H9 (cell line): Measurements from ENCODE around the gene C2orf49. TPM values are rescaled to one million over a fixed set of nuclear protein-coding genes. Genes with fewer than 3 reads are reported as not detected.

Experiments
- DNase-seq: peaks from one replicate; pipeline ENCODE4 v3.0.0-alpha.2; 2017
- H2AFZ ChIP-seq: one replicate; pipeline ENCODE4 v1.6.1; 2013; ENCODE audit warnings: mild to moderate bottlenecking, low read length, control low read depth, moderate library complexity
- H2AK5ac ChIP-seq: 2 replicates; pipeline ENCODE4 v1.6.1; 2013; ENCODE audit warnings: low read length, control low read depth, mixed read lengths; ENCODE audit not compliant: insufficient read length
- H2BK120ac ChIP-seq: one replicate; pipeline ENCODE4 v1.6.1; 2013; ENCODE audit warnings: low read depth, mild to moderate bottlenecking, low read length, control low read depth, inconsistent platforms; ENCODE audit not compliant: poor library complexity, severe bottlenecking
- H2BK12ac ChIP-seq: 2 replicates; pipeline ENCODE4 v1.6.1; 2013; ENCODE audit warnings: low read length, control low read depth, mixed read lengths, low read depth; ENCODE audit not compliant: insufficient read length
- H2BK15ac ChIP-seq: 2 replicates; pipeline ENCODE4 v1.6.1; 2013; ENCODE audit warnings: low read depth, low read length, control low read depth
- H2BK20ac ChIP-seq: one replicate; pipeline ENCODE4 v1.6.1; 2013; ENCODE audit warnings: low read depth, mild to moderate bottlenecking, low read length, control low read depth, inconsistent platforms; ENCODE audit not compliant: poor library complexity, severe bottlenecking
- H2BK5ac ChIP-seq: 2 replicates; pipeline ENCODE4 v1.6.1; 2013; ENCODE audit warnings: low read length, control low read depth, mixed read lengths; ENCODE audit not compliant: insufficient read length
- H3K14ac ChIP-seq: 2 replicates; pipeline ENCODE4 v1.6.1; 2013; ENCODE audit warnings: low read length, control low read depth; ENCODE audit not compliant: insufficient read depth
- H3K18ac ChIP-seq: 2 replicates; pipeline ENCODE4 v1.6.1; 2013; ENCODE audit warnings: low read depth, mild to moderate bottlenecking, mixed read lengths, low read length, control low read depth; ENCODE audit not compliant: insufficient read length
- H3K23ac ChIP-seq: 2 replicates; pipeline ENCODE4 v1.6.1; 2013; ENCODE audit warnings: low read length, control low read depth, mixed read lengths, low read depth; ENCODE audit not compliant: insufficient read length
- H3K23me2 ChIP-seq: 2 replicates; pipeline ENCODE4 v1.6.1; 2013; ENCODE audit warnings: low read depth, mild to moderate bottlenecking, mixed read lengths, low read length, control low read depth; ENCODE audit not compliant: insufficient read length, poor library complexity, severe bottlenecking
- H3K27ac ChIP-seq: 2 replicates; pipeline ENCODE4 v1.5.1; 2013; ENCODE audit warnings: low read length, control low read depth, mixed read lengths, low read depth; ENCODE audit not compliant: insufficient read length
- H3K27me3 ChIP-seq: 2 replicates; pipeline ENCODE4 v1.6.1; 2013; ENCODE audit warnings: low read length, control low read depth, inconsistent platforms; ENCODE audit not compliant: insufficient read depth
- H3K4ac ChIP-seq: 2 replicates; pipeline ENCODE4 v1.6.1; 2013; ENCODE audit warnings: low read depth, mild to moderate bottlenecking, control low read depth, inconsistent platforms, low read length, moderate library complexity
- H3K4me1 ChIP-seq: 2 replicates; pipeline ENCODE4 v1.6.1; 2013; ENCODE audit warnings: low read length, control low read depth, inconsistent platforms; ENCODE audit not compliant: insufficient read depth
- H3K4me2 ChIP-seq: 2 replicates; pipeline ENCODE4 v1.6.1; 2013; ENCODE audit warnings: low read length, control low read depth, mixed read lengths; ENCODE audit not compliant: insufficient read length, insufficient read depth
- H3K56ac ChIP-seq: 2 replicates; pipeline ENCODE4 v1.6.1; 2013; ENCODE audit warnings: low read depth, mild to moderate bottlenecking, mixed read lengths, low read length, control low read depth; ENCODE audit not compliant: insufficient read length
- H3K79me1 ChIP-seq: 2 replicates; pipeline ENCODE4 v1.6.1; 2013; ENCODE audit warnings: low read depth, mild to moderate bottlenecking, moderate library complexity, low read length, control low read depth, inconsistent platforms; ENCODE audit not compliant: insufficient read depth, poor library complexity, severe bottlenecking
- H3K79me2 ChIP-seq: 2 replicates; pipeline ENCODE4 v1.6.1; 2013; ENCODE audit warnings: low read length, control low read depth, inconsistent platforms; ENCODE audit not compliant: insufficient read depth
- H3K9ac ChIP-seq: 2 replicates; pipeline ENCODE4 v1.6.1; 2013; ENCODE audit warnings: low read length, control low read depth, mixed read lengths; ENCODE audit not compliant: insufficient read length; ENCODE audit errors: extremely low read depth
- H3K9me3 ChIP-seq: one replicate; pipeline ENCODE4 v1.6.1; 2013; ENCODE audit warnings: low read depth, low read length, inconsistent platforms; ENCODE audit not compliant: control insufficient read depth
- H3T11ph ChIP-seq: one replicate; pipeline ENCODE4 v1.6.1; 2013; ENCODE audit warnings: mild to moderate bottlenecking, low read length, control low read depth, inconsistent platforms
- H4K20me1 ChIP-seq: one replicate; pipeline ENCODE4 v1.6.1; 2013; ENCODE audit not compliant: control insufficient read depth, insufficient read length, insufficient read depth
- H4K5ac ChIP-seq: 2 replicates; pipeline ENCODE4 v1.6.1; 2013; ENCODE audit warnings: low read depth, mild to moderate bottlenecking, mixed read lengths, low read length, control low read depth; ENCODE audit not compliant: insufficient read length
- H4K8ac ChIP-seq: replicated peaks from 2 replicates; pipeline ENCODE4 v1.6.1; 2013; ENCODE audit warnings: low read length, control low read depth, mixed read lengths, low read depth; ENCODE audit not compliant: insufficient read length
- H4K91ac ChIP-seq: 2 replicates; pipeline ENCODE4 v1.6.1; 2013; ENCODE audit warnings: low read depth, mild to moderate bottlenecking, moderate library complexity, mixed read lengths, low read length, control low read depth; ENCODE audit not compliant: insufficient read length
- H3K27ac Mint-ChIP-seq, 3 experiments: 2 replicates in 2 of 3; 3 replicates in 1 of 3; pipeline ENCODE4 v1.8.0; 2020 to 2021; ENCODE audit warnings: mixed read lengths in 3 of 3, mild to moderate bottlenecking in 1 of 3, moderate library complexity in 1 of 3
- H3K27me3 Mint-ChIP-seq: 2 replicates; pipeline ENCODE4 v1.8.0; 2021; ENCODE audit warnings: low read depth, mild to moderate bottlenecking, moderate library complexity, mixed read lengths
- H3K36me3 Mint-ChIP-seq, 3 experiments: 2 replicates in 2 of 3; 3 replicates in 1 of 3; pipeline ENCODE4 v1.8.0; 2020 to 2021; ENCODE audit warnings: low read depth in 3 of 3, mixed read lengths in 3 of 3; ENCODE audit not compliant: insufficient read depth in 1 of 3
- H3K4me1 Mint-ChIP-seq, 2 experiments: 2 replicates each; pipeline ENCODE4 v1.8.0; 2020; ENCODE audit warnings: mixed read lengths in 2 of 2
- H3K4me3 Mint-ChIP-seq, 2 experiments: 2 replicates in 1 of 2; 3 replicates in 1 of 2; pipeline ENCODE4 v1.8.0; 2020 to 2021; ENCODE audit warnings: mild to moderate bottlenecking in 2 of 2, mixed read lengths in 2 of 2, moderate library complexity in 1 of 2
- H3K9me3 Mint-ChIP-seq, 2 experiments: 2 replicates in 1 of 2; 3 replicates in 1 of 2; pipeline ENCODE4 v1.8.0; 2020; ENCODE audit warnings: mild to moderate bottlenecking in 2 of 2, mixed read lengths in 2 of 2, moderate library complexity in 1 of 2
- CTCF ChIP-seq: fragments of 200-600 bp; sonication (generic); conservative IDR thresholded peaks from 3 replicates; pipeline ENCODE4 v1.8.0; 2021; ENCODE audit warnings: antibody characterized with exemption, mild to moderate bottlenecking
- WGBS: extraction: QIAGEN DNeasy Blood & Tissue Kit; methylation state at CpG from one replicate; pipeline ENCODE4 v1.1.7; 2013; ENCODE audit warnings: missing lambda C conversion rate, low lambda C conversion rate, mixed read lengths; ENCODE audit not compliant: insufficient read length; ENCODE audit errors: extremely low coverage; 5-methylcytosine and 5-hydroxymethylcytosine counted together
- total RNA-seq: library from RNA; stranded (reverse); gene quantifications from 2 replicates; pipeline ENCODE4 v1.2.1, GENCODE V29; 2021

Gene C2orf49
- total RNA-seq, 1 experiment from 2014 or later = 18.8 TPM

GRCh38 chr2:105376789-105377240, 39.5 kb downstream of the C2orf49 start:
- H3K14ac ChIP-seq = no peak overlapping the region
- no peaks in the 10 kb centered on the region for H3K9me3 Mint-ChIP-seq
- no peaks in the 10 kb centered on the region for H3K79me1 ChIP-seq
- no peak overlapping the region for H2BK20ac ChIP-seq
- no peak overlapping the region for H3K18ac ChIP-seq
- TF ChIP-seq CTCF = no peak
- no peak overlapping the region for H4K8ac ChIP-seq
- H3K4me2 ChIP-seq = no peak overlapping the region
- H3K79me2 ChIP-seq = no peaks in the 10 kb centered on the region
- no peak for DNase-seq
- H2BK5ac ChIP-seq = no peak overlapping the region
- no peaks in the 10 kb centered on the region for H3K27me3 ChIP-seq
- H3K4ac ChIP-seq = no peak overlapping the region
- H2AK5ac ChIP-seq = no peak overlapping the region
- H4K5ac ChIP-seq = no peak overlapping the region
- no peak overlapping the region for H2BK12ac ChIP-seq
- H3K23ac ChIP-seq = no peak overlapping the region
- H3K4me3 Mint-ChIP-seq = no peak overlapping the region
- H3K23me2 ChIP-seq = no peaks in the 10 kb centered on the region
- no peaks in the 10 kb centered on the region; the same call in 1 of the 2 replicates for H3K27me3 Mint-ChIP-seq
- H3T11ph ChIP-seq = no peak overlapping the region
- H3K36me3 Mint-ChIP-seq = peaks cover 0 to 35% (median 31%) of the 10 kb centered on the region in 3 experiments; a peak in 6 of 7 replicates
- no CpG with 5 or more reads among the region's 5 CpGs for WGBS
- no peak overlapping the region for H4K91ac ChIP-seq
- no peaks in the 10 kb centered on the region for H3K4me1 ChIP-seq
- H2AFZ ChIP-seq = no peak overlapping the region
- H3K27ac ChIP-seq = no peak overlapping the region
- H3K56ac ChIP-seq = no peak overlapping the region
- H2BK120ac ChIP-seq = no peak overlapping the region
- H3K4me1 Mint-ChIP-seq = no peaks in the 10 kb centered on the region
- H3K9ac ChIP-seq = no peak overlapping the region
- no peaks in the 10 kb centered on the region for H3K9me3 ChIP-seq
- no peak overlapping the region for H2BK15ac ChIP-seq
- H3K27ac Mint-ChIP-seq = no peak overlapping the region; a peak in 1 of 7 replicates
- H4K20me1 ChIP-seq = no peaks in the 10 kb centered on the region
